Stomach (tissue), 9 donors: ENCODE data around the gene TRIM46. TPM values are rescaled to one million over a fixed set of nuclear protein-coding genes. Genes with fewer than 3 reads are reported as not detected.

ENCODE experiments used
- DNase-seq, 2 donors: peaks; one replicate each; pipeline versions ENCODE4 v3.0.0 to v3.0.0-alpha.2; 2013 to 2019
- H3K27ac ChIP-seq, 5 donors: fragments of 200-600 bp in 4 of 5; sonication (generic) in 4 of 5; one replicate each; pipeline ENCODE4 v1.5.1; 2013 to 2019; ENCODE audit warnings: mild to moderate bottlenecking in 1 of 5, moderate library complexity in 1 of 5
- H3K27me3 ChIP-seq, 3 donors: fragments of 200-600 bp; sonication (generic); one replicate each; pipeline ENCODE4 v1.5.1; 2017 to 2019; ENCODE audit warnings: mixed run types in 1 of 3
- H3K36me3 ChIP-seq, 4 donors: fragments of 200-600 bp; sonication (generic); 1 replicate in 3 of 4; 2 replicates in 1 of 4; pipeline ENCODE4 v1.5.1; 2016 to 2019
- H3K4me1 ChIP-seq, 4 donors: fragments of 200-600 bp; sonication (generic); one replicate each; pipeline ENCODE4 v1.5.1; 2016 to 2019
- H3K4me3 ChIP-seq, 4 donors: fragments of 200-600 bp; sonication (generic) in 3 of 4; one replicate each; pipeline ENCODE4 v1.5.1; 2016 to 2019; ENCODE audit warnings: mild to moderate bottlenecking in 1 of 4
- H3K9me3 ChIP-seq, 4 donors: fragments of 200-600 bp; sonication (generic); one replicate each; pipeline ENCODE4 v1.5.1; 2016 to 2019
- CTCF ChIP-seq, 7 experiments: fragments of 450-650 bp in 4 of 7; fragments of 200-600 bp in 3 of 7; sonication (generic) in 3 of 7; IDR thresholded peaks; one replicate each; pipeline ENCODE4 v1.5.1; 2016 to 2019; ENCODE audit warnings: antibody characterized with exemption in 7 of 7, control low read depth in 2 of 7, mild to moderate bottlenecking in 1 of 7
- EP300 ChIP-seq: sonication (generic); formaldehyde crosslinking; IDR thresholded peaks from one replicate; pipeline ENCODE4 v1.6.1; 2017; ENCODE audit warnings: antibody characterized with exemption
- POLR2A ChIP-seq, 4 donors: fragments of 450-650 bp; IDR thresholded peaks; one replicate each; pipeline ENCODE4 v1.6.1; 2016; ENCODE audit warnings: antibody characterized with exemption in 4 of 4, control low read depth in 2 of 4, mild to moderate bottlenecking in 1 of 4, moderate library complexity in 1 of 4
- POLR2AphosphoS5 ChIP-seq, 3 donors: sonication (generic); formaldehyde crosslinking; IDR thresholded peaks; one replicate each; pipeline ENCODE4 v1.6.1; 2016; ENCODE audit warnings: antibody characterized with exemption in 3 of 3
- WGBS, 5 donors: extraction: QIAGEN DNeasy Blood & Tissue Kit in 3 of 5; methylation state at CpG; one replicate each; pipeline versions ENCODE4 v1.1.5 to v1.1.7; 2013 to 2018; 5-methylcytosine and 5-hydroxymethylcytosine counted together
- intact Hi-C: fragments of 100-400 bp; cut with DNase I; formaldehyde crosslinking; loops from one replicate; pipeline ENCODE4 v1.15.1; 2023; ENCODE audit warnings: low total_unique reads
- polyA plus RNA-seq, 3 donors: library from polyadenylated mRNA; stranded (reverse); fragments of 200-250 nt; gene quantifications; one replicate each; pipeline ENCODE4 v1.2.3, GENCODE V29; 2013
- total RNA-seq, 5 donors: library from RNA; depleted of rRNA; stranded (reverse); fragments of >200 nt; gene quantifications; one replicate each; pipeline versions ENCODE4 v1.1.0 to v1.2.3, GENCODE V29; 2014 to 2016
- donor health status: healthy with polysubstance abuse.
- donor health status: Bipolar disorder and iron deficiency.
- donor health status: healthy.

The TRIM46 gene
- total and polyA plus RNA-seq, 8 donors, result 0.58 to 16.9 (median 0.71) TPM; not detected in 2

GRCh38 chr1:155196893-155197638 lies 23.4 kb downstream of the TRIM46 start:
- 86 to 93% (median 92%) methylated on average over 17 to 20 of the region's 20 CpGs for WGBS, 5 donors
- intact Hi-C loops, result no loop called here
- H3K27me3 ChIP-seq, result no peaks in the 10 kb centered on the region
- peaks cover 3 to 50% (median 40%) of the 10 kb centered on the region in 4 donors for H3K36me3 ChIP-seq
- H3K27ac ChIP-seq, result peak overlapping the region in 2 of 5 donors; percentile 95 to 98
- H3K9me3 ChIP-seq, result no peaks in the 10 kb centered on the region
- TF ChIP-seq CTCF (IDR thresholded peaks at IDR 0.05) (no peak), POLR2AphosphoS5 (IDR thresholded peaks at IDR 0.05) (no peak), POLR2A (IDR thresholded peaks at IDR 0.05) (no peak), EP300 (no peak)
- DNase-seq, result peak in 1 of 2 donors; percentile 19
- H3K4me3 ChIP-seq, result no peak overlapping the region
- H3K4me1 ChIP-seq, result peaks cover 23 to 51% (median 36%) of the 10 kb centered on the region in 4 donors

DNA sequence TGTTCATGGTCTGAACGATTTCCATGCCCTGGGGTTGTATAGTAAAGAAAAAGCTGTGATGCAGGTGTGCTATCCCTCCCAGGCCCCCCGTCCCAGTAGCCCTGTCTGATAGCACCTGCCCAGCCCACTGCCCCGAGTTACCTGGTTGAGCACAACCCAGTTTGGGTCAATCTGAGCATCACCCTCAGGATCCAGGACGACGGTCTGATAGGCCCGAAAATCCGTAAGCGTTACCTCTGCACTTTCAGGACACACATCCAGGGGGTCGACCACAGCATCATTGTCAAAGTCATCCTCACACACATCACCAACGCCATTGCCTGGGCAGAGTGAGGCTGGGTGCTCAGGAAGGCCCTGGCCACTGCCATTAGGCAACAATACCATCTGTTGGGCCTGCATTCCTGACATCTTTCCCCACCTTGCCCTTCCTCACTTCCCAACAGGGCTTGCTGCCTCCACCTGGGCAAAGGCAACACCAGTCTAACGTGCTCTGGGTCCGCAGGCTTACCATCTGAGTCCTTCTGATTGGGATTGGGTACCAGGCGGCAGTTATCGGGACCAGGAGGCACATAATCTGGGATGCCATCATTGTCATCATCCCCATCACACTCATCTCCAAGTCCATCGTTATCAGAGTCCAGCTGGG lies 24.4 kb downstream of the TRIM46 start:
- Histone ChIP-seq H3K4me1 (peaks cover 23 to 42% (median 28%) of the 10 kb centered on the region in 4 donors), H3K27me3 (no peaks in the 10 kb centered on the region), H3K36me3 (peaks cover 3 to 50% (median 40%) of the 10 kb centered on the region in 4 donors), H3K9me3 (no peaks in the 10 kb centered on the region), H3K4me3 (no peak overlapping the region), H3K27ac (no peak overlapping the region)
- DNase-seq, result no peak
- TF ChIP-seq EP300 (no peak), CTCF (IDR thresholded peaks at IDR 0.05) (no peak), POLR2A (IDR thresholded peaks at IDR 0.05) (no peak), POLR2AphosphoS5 (IDR thresholded peaks at IDR 0.05) (no peak)
- 91 to 94% (median 93%) methylated on average over 14 to 15 of the region's 15 CpGs for WGBS, 5 donors
- intact Hi-C loops, result no loop called here

- no peaks in the 10 kb centered on the region for H3K9me3 ChIP-seq
- H3K4me3 ChIP-seq, result no peak overlapping the region
- H3K4me1 ChIP-seq, result peaks cover 22 to 37% (median 25%) of the 10 kb centered on the region in 4 donors
- intact Hi-C loops, result no loop called here
- no peaks in the 10 kb centered on the region for H3K27me3 ChIP-seq
- peak in 1 of 2 donors; percentile 25 for DNase-seq
- peaks cover 3 to 50% (median 40%) of the 10 kb centered on the region in 4 donors for H3K36me3 ChIP-seq
- no peak for TF ChIP-seq CTCF (IDR thresholded peaks at IDR 0.05)
- no peak for TF ChIP-seq EP300
- TF ChIP-seq POLR2A (IDR thresholded peaks at IDR 0.05), result no peak
- TF ChIP-seq POLR2AphosphoS5 (IDR thresholded peaks at IDR 0.05), result no peak
- WGBS, 5 donors, result 92 to 97% (median 95%) methylated on average over 3 of the region's 3 CpGs
- H3K27ac ChIP-seq, result no peak overlapping the region
Observed at GRCh38 chr1:155198547-155198906, 24.9 kb downstream of the TRIM46 start.

- intact Hi-C loops, result no loop called here
- H3K4me3 ChIP-seq, result no peak overlapping the region
- no peak for DNase-seq
- WGBS, 5 donors, result 85 to 92% (median 88%) methylated on average over 4 of the region's 4 CpGs
- H3K4me1 ChIP-seq, result peaks cover 11 to 24% (median 13%) of the 10 kb centered on the region in 4 donors
- no peak overlapping the region for H3K27ac ChIP-seq
- H3K9me3 ChIP-seq, result no peaks in the 10 kb centered on the region
- TF ChIP-seq CTCF (IDR thresholded peaks at IDR 0.05) (no peak), POLR2A (IDR thresholded peaks at IDR 0.05) (no peak), POLR2AphosphoS5 (IDR thresholded peaks at IDR 0.05) (no peak), EP300 (no peak)
- peaks cover 3 to 50% (median 40%) of the 10 kb centered on the region in 4 donors for H3K36me3 ChIP-seq
- no peaks in the 10 kb centered on the region for H3K27me3 ChIP-seq
Observed at GRCh38 chr1:155199792-155200191, 26.1 kb downstream of the TRIM46 start.
